Mesodermal cell (in vitro differentiated cells): ENCODE results near the gene LRRC8A.

Experiments
- H3K27ac ChIP-seq: 2 replicates; pipeline ENCODE4 v1.7.0; 2013; ENCODE audit warnings: mild to moderate bottlenecking, low read depth, low read length, moderate library complexity; ENCODE audit not compliant: severe bottlenecking
- H3K36me3 ChIP-seq: 2 replicates; pipeline ENCODE4 v1.7.1; 2013; ENCODE audit warnings: mild to moderate bottlenecking, low read length, moderate library complexity; ENCODE audit not compliant: control insufficient read depth, insufficient read depth
- H3K4me1 ChIP-seq: one replicate; pipeline ENCODE4 v1.7.1; 2013; ENCODE audit warnings: mild to moderate bottlenecking, low read length; ENCODE audit not compliant: insufficient read depth, control insufficient read depth, poor library complexity, severe bottlenecking
- H3K4me3 ChIP-seq: 2 replicates; pipeline ENCODE4 v1.7.0; 2013; ENCODE audit warnings: low read length, control low read depth, mild to moderate bottlenecking; ENCODE audit not compliant: insufficient read depth, poor library complexity, severe bottlenecking; ENCODE audit errors: extremely low read depth
- H3K9me3 ChIP-seq: 2 replicates; pipeline ENCODE4 v1.7.1; 2013; ENCODE audit warnings: mild to moderate bottlenecking, low read length, moderate library complexity; ENCODE audit not compliant: control insufficient read depth
- WGBS, 2 experiments: methylation state at CpG; one replicate each; pipeline ENCODE4 v1.1.5; 2013; ENCODE audit warnings: missing lambda C conversion rate in 2 of 2; ENCODE audit not compliant: insufficient coverage in 2 of 2; 5-methylcytosine and 5-hydroxymethylcytosine counted together

The LRRC8A gene

DNA sequence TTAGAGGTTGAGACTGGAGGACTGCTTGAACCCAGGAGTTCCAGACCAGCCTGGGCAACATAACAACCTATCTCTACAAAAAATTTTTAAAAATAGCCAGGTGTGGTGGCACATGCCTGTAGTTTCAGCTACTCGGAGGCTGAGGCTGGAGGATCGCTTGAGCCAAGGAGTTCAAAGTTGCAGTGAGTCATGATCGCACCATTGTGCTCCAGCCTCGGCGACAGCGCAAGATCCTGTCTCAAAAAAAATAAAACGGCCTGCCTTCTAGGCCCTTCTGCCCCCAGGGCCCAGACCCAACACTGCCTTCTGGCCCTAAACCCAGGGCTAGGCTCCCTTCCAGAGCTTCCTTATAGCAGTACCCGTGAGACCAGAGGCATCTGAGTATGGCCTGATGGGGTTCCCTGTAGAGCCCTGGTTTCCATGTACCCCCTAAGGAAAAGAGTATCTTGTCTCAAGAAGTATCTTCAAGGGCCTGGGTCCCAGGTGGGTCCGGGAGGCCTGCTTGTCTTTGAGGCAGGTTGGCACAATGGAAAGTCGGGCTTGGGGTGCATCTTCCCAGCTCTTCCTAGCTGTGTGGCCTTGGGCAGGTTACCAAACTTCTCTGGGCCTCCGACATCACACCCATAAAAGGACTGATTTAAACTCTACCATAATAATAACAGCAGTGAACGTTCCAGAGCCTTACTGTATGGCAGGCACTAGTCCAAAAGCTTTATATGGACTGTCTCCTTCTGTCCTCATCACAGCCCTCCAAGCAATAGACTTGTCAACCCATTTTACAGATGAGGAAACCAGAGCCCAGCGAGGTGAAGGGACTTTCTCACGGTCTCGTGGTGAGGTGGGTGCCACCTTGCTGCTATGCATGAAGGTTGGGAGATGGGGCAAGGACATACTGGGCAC lies 9.6 kb downstream of the LRRC8A start:
- no peak overlapping the region for H3K4me3 ChIP-seq
- peaks cover 89% of the 10 kb centered on the region for H3K36me3 ChIP-seq
- no peak overlapping the region for H3K27ac ChIP-seq
- 96 to 98% methylated on average over 14 to 15 of the region's 15 CpGs for WGBS, 2 experiments
- peaks cover 22% of the 10 kb centered on the region for H3K4me1 ChIP-seq
- H3K9me3 ChIP-seq: no peaks in the 10 kb centered on the region

DNA sequence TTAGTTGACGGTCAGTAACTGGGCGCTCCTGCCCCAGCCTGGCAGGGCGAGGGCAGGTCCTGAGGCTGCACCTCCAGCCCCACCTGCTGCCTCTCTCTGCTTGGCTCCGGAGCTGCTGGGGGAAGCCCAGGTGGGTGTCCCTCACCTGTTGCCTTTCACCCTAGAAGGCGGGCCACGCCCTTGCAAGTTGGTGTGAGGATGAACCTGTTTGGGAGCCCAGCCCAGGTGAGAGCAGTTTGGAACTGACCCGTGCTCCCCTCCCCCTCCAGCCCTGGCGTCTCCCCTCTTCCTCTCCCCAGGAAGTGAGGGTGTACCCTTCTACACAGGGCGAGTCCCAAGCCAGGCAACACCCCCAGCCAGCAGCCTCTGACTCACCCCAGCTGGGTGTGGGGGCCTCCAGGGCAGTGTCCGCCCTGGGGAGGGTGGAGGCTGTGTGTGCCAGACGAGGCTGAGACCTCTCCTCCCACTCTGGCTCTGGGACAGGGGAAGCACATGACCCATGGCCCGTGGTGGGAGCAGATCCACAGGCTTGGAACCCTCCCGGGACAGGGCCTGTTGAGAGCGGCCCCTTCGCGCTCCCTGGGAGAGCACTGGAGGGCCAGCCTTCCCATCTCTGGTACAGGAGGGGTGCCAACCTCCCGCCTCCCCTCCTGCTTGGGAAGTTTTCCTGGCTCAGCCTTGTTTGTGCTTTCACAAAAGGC lies 10.4 kb downstream of the LRRC8A start:
- WGBS, 2 experiments: 90 to 92% methylated on average over 7 to 13 of the region's 17 CpGs
- peaks cover 89% of the 10 kb centered on the region for H3K36me3 ChIP-seq
- H3K27ac ChIP-seq: peak overlapping the region; percentile 53
- H3K9me3 ChIP-seq: no peaks in the 10 kb centered on the region
- H3K4me3 ChIP-seq: no peak overlapping the region
- peaks cover 22% of the 10 kb centered on the region for H3K4me1 ChIP-seq

DNA sequence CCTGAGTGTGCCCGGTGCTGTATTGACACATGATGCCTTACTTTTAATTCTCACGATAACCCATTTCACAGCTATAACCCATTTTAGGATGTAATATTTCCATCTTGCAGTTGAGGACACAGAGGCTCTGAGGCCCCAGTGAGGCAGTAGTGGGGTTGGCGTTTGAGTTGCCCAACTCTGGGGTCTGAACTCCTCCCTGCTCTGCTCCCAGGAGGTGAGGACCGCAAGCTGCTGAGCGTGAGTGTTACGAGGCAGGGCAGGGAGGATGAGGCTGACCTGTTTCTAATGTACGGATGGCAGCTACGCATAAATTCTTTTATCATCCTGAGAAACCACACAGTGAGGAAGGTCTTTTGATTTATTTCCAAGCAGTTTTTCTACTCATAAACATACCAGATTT lies 11.4 kb downstream of the LRRC8A start:
- Histone ChIP-seq H3K27ac (no peak overlapping the region), H3K4me3 (no peak overlapping the region), H3K4me1 (peaks cover 18% of the 10 kb centered on the region), H3K9me3 (no peaks in the 10 kb centered on the region), H3K36me3 (peaks cover 95% of the 10 kb centered on the region)
- 100% methylated on average over 3 to 7 of the region's 8 CpGs for WGBS, 2 experiments

- no CpG with 5 or more reads among the region's 2 CpGs for WGBS, 2 experiments
- Histone ChIP-seq H3K36me3 (peaks cover 95% of the 10 kb centered on the region), H3K9me3 (no peaks in the 10 kb centered on the region), H3K4me1 (peaks cover 24% of the 10 kb centered on the region), H3K27ac (no peak overlapping the region), H3K4me3 (no peak overlapping the region)
These were observed 12.8 kb downstream of the LRRC8A start for GRCh38 chr9:128894764-128895163.

GRCh38 chr9:128895556-128895955 lies 13.6 kb downstream of the LRRC8A start:
- H3K27ac ChIP-seq: no peak overlapping the region
- peaks cover 30% of the 10 kb centered on the region for H3K4me1 ChIP-seq
- H3K36me3 ChIP-seq: peaks cover 97% of the 10 kb centered on the region
- no peaks in the 10 kb centered on the region for H3K9me3 ChIP-seq
- WGBS, 2 experiments: 33 to 60% methylated on average over 3 of the region's 4 CpGs
- H3K4me3 ChIP-seq: no peak overlapping the region

- H3K9me3 ChIP-seq: no peaks in the 10 kb centered on the region
- peaks cover 34% of the 10 kb centered on the region for H3K4me1 ChIP-seq
- H3K36me3 ChIP-seq: peaks cover 89% of the 10 kb centered on the region
- no peak overlapping the region for H3K27ac ChIP-seq
- WGBS, 2 experiments: 98 to 100% methylated on average over 5 of the region's 5 CpGs
- H3K4me3 ChIP-seq: no peak overlapping the region
These were observed 16.4 kb downstream of the LRRC8A start for GRCh38 chr9:128898382-128898781.

DNA sequence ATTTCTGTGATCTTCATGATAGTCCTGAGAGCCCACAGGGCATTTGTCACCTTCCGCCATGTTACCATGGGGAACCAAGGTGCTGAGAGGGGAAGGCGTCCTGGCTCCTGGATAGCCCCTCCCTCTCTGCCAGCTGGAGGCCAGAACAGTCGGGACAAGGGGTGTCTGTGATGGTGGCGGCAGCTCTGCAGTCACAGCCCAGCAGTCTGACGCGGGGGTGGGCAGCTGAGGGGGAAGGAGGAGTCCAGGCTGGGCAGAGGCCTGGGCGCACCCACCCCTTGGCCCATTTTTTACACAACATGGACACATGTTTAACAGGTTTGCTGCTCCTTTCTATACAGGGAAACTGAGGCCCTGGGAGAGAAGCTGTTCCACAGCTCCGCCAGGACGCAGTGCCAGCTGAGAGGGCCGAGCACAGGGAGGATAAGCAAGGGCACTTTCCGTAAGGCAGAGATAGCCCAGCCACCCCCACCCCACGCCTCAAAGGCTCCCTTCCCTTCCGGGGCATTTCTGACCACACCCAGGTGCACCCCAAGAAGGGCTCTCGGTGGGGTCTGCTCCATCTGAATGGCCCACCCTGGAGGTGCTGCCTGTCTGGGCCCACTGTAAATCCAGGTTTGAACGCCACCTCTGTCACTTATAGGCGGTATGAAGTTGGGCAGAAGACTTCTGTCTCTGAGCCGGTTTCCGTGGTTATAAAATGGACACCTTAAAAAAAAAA lies 17.1 kb downstream of the LRRC8A start:
- Histone ChIP-seq H3K27ac (no peak overlapping the region), H3K4me3 (no peak overlapping the region), H3K4me1 (peaks cover 34% of the 10 kb centered on the region), H3K36me3 (peaks cover 85% of the 10 kb centered on the region), H3K9me3 (no peaks in the 10 kb centered on the region)
- 97 to 98% methylated on average over 12 to 13 of the region's 18 CpGs for WGBS, 2 experiments

DNA sequence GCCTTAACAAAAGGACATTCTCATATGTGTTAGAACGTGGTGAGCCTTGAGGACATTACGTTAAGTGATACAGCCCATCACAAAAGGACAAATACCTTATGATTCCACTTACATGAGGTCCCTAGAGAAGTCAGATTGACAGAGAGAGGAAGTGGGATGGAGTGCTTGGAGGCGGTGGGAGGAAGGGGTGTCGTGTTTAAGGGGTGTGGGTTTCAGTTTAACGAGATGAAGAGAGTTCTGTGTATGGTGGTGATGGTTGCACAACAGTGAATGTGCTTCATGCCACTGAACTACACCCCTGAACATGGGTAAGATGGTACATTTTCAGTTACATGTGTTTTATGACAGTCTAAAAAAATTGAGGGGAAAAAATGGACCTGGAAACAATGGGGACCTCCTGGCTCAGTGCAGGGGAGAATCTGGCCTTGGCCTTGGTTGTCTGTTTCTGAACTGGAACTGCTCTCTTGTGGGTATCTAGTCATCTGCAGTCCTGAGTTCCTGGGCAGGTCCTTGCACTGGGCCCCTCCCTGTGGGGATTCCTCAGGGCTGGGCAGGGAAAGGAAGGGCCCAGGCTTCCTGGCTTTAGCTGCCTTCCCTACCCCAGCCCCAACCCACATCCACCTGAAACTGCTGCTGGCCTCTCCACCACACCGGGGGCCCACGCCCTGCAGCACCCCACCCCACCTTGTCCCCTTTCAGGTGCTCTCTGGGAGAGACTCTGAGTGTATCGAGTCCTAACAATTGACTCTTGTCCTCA lies 17.8 kb downstream of the LRRC8A start:
- Histone ChIP-seq H3K36me3 (peaks cover 84% of the 10 kb centered on the region), H3K27ac (no peak overlapping the region)

GRCh38 chr9:128901379-128901778 lies 19.4 kb downstream of the LRRC8A start:
- WGBS, 2 experiments: 94% methylated on average over 7 of the region's 7 CpGs
- no peak overlapping the region for H3K4me3 ChIP-seq
- H3K9me3 ChIP-seq: no peaks in the 10 kb centered on the region
- peaks cover 34% of the 10 kb centered on the region for H3K4me1 ChIP-seq
- H3K27ac ChIP-seq: no peak overlapping the region
- H3K36me3 ChIP-seq: peaks cover 79% of the 10 kb centered on the region

More for the DNA sequence above, 17.8 kb downstream of the LRRC8A start:
- 92 to 96% methylated on average over 2 to 6 of the region's 8 CpGs for WGBS, 2 experiments
- Histone ChIP-seq H3K9me3 (no peaks in the 10 kb centered on the region), H3K4me3 (no peak overlapping the region), H3K4me1 (peaks cover 34% of the 10 kb centered on the region)

DNA sequence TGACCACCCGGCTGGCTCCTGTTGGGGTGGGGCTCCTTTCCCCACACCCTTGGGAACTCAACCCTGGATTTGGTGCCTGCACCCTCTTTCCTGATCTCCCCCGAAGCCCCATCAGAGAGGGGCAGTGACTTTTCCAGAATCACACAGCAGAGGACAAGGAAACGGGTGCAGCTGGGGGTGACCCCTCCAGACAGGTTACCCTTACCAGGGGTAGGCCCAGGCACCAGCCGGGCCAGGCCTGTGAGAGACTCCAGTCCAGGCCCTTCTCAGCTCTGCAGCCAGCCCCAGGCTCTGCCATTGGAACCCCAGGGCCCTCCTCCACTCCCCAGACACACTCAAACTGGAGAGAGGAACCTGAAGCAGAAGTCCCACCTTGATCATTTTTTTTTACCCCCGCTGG lies 19.9 kb downstream of the LRRC8A start:
- peaks cover 34% of the 10 kb centered on the region for H3K4me1 ChIP-seq
- H3K36me3 ChIP-seq: peaks cover 78% of the 10 kb centered on the region
- H3K4me3 ChIP-seq: no peak overlapping the region
- no peak overlapping the region for H3K27ac ChIP-seq
- no peaks in the 10 kb centered on the region for H3K9me3 ChIP-seq
- WGBS, 2 experiments: 95 to 98% methylated on average over 4 to 5 of the region's 5 CpGs
